HEK293 (cell line): ENCODE results near the gene CST1.
"Not testable (repeated sequence)": the region's sequence is repeated elsewhere in the genome, so short reads cannot be mapped to it uniquely, and the experiment has no call there.

Experiments
- CTCF ChIA-PET: fragments of 350-600 bp; formaldehyde crosslinking; extraction: SDS; loops from one replicate; lab custom pipeline; 2021; ENCODE audit warnings: antibody characterized with exemption; lab: Yijun Ruan, JAX
- POLR2A ChIA-PET: fragments of 300-600 bp; formaldehyde crosslinking; extraction: SDS; loops from one replicate; lab custom pipeline; 2020; ENCODE audit warnings: antibody characterized with exemption, inconsistent platforms; lab: Yijun Ruan, JAX
- H3K27ac ChIP-seq: fragments of 200-500 bp; sonication (Bioruptor generic); 2 replicates; pipeline ENCODE4 v1.5.1; 2014; ENCODE audit warnings: low read depth, low read length, control low read depth, inconsistent platforms; ENCODE audit errors: extremely low read depth
- H3K36me3 ChIP-seq, 2 experiments: fragments of 200-500 bp in 1 of 2; sonication (Bioruptor generic) in 1 of 2; 1 replicate in 1 of 2; 2 replicates in 1 of 2; pipeline ENCODE4 v1.5.1; 2014 to 2017; ENCODE audit warnings: inconsistent platforms in 2 of 2, low read length in 2 of 2; ENCODE audit not compliant: control insufficient read depth in 2 of 2, insufficient read depth in 1 of 2
- H3K4me1 ChIP-seq: fragments of 200-500 bp; sonication (Bioruptor generic); 2 replicates; pipeline ENCODE4 v1.5.1; 2014; ENCODE audit warnings: mild to moderate bottlenecking, low read length, inconsistent platforms; ENCODE audit not compliant: control insufficient read depth, insufficient read depth
- H3K4me3 ChIP-seq: 2 replicates; pipeline ENCODE4 v1.5.1; 2011; ENCODE audit warnings: low read depth, mild to moderate bottlenecking, control low read depth, low read length, moderate library complexity
- H3K9me3 ChIP-seq: fragments of 200-500 bp; sonication (Bioruptor generic); 2 replicates; pipeline ENCODE4 v1.5.1; 2014; ENCODE audit warnings: low read depth, low read length, inconsistent platforms; ENCODE audit not compliant: control insufficient read depth, insufficient read depth
- BCL11B ChIP-seq: fragments of 450-650 bp; formaldehyde crosslinking; IDR thresholded peaks from 2 replicates; pipeline ENCODE4 v1.5.1; 2016; ENCODE audit warnings: low read depth, missing biosample characterization, missing genetic modification characterization
- FEZF1 ChIP-seq: fragments of 450-650 bp; formaldehyde crosslinking; IDR thresholded peaks from 2 replicates; pipeline ENCODE4 v1.5.1; 2016; ENCODE audit warnings: missing biosample characterization, missing genetic modification characterization
- GLI4 ChIP-seq: fragments of 450-650 bp; formaldehyde crosslinking; IDR thresholded peaks from 2 replicates; pipeline ENCODE4 v1.5.1; 2016; ENCODE audit warnings: missing biosample characterization, missing genetic modification characterization
- KLF1 ChIP-seq: fragments of 450-650 bp; formaldehyde crosslinking; IDR thresholded peaks from 2 replicates; pipeline ENCODE4 v1.5.1; 2016; ENCODE audit warnings: missing biosample characterization, missing genetic modification characterization
- KLF10 ChIP-seq: fragments of 450-650 bp; IDR thresholded peaks from 2 replicates; pipeline ENCODE4 v1.5.1; 2018; ENCODE audit warnings: missing biosample characterization, mild to moderate bottlenecking, missing genetic modification characterization
- REPIN1 ChIP-seq: fragments of 450-650 bp; formaldehyde crosslinking; IDR thresholded peaks from 2 replicates; pipeline ENCODE4 v1.5.1; 2017; ENCODE audit warnings: missing biosample characterization, missing genetic modification characterization, low read depth
- TCF7L2 ChIP-seq: IDR thresholded peaks from 2 replicates; pipeline ENCODE4 v1.6.1; 2011; ENCODE audit warnings: low read depth, mild to moderate bottlenecking, inconsistent platforms, low read length, moderate library complexity, borderline replicate concordance
- TRIM28 ChIP-seq: IDR thresholded peaks from 2 replicates; pipeline ENCODE4 v1.6.1; 2011; ENCODE audit warnings: low read length, control low read depth, borderline replicate concordance
- ZBTB20 ChIP-seq: fragments of 450-650 bp; formaldehyde crosslinking; IDR thresholded peaks from 2 replicates; pipeline ENCODE4 v1.5.1; 2016; ENCODE audit warnings: missing biosample characterization, missing genetic modification characterization
- ZFP69B ChIP-seq: fragments of 450-650 bp; formaldehyde crosslinking; IDR thresholded peaks from 2 replicates; pipeline ENCODE4 v1.5.1; 2016; ENCODE audit warnings: missing biosample characterization, missing genetic modification characterization
- ZNF114 ChIP-seq: fragments of 450-650 bp; formaldehyde crosslinking; IDR thresholded peaks from 2 replicates; pipeline ENCODE4 v1.5.0; 2017; ENCODE audit warnings: missing biosample characterization, missing genetic modification characterization
- ZNF223 ChIP-seq: fragments of 450-650 bp; formaldehyde crosslinking; IDR thresholded peaks from 2 replicates; pipeline ENCODE4 v1.5.1; 2016; ENCODE audit warnings: missing biosample characterization, missing genetic modification characterization
- ZNF324 ChIP-seq: fragments of 450-650 bp; formaldehyde crosslinking; IDR thresholded peaks from 2 replicates; pipeline ENCODE4 v1.5.1; 2016; ENCODE audit warnings: missing biosample characterization, missing genetic modification characterization
- ZNF350 ChIP-seq: fragments of 450-650 bp; formaldehyde crosslinking; IDR thresholded peaks from 2 replicates; pipeline ENCODE4 v1.5.0; 2017; ENCODE audit warnings: missing biosample characterization, mild to moderate bottlenecking, missing genetic modification characterization
- ZNF37A ChIP-seq: fragments of 450-650 bp; IDR thresholded peaks from 2 replicates; pipeline ENCODE4 v1.5.1; 2018; ENCODE audit warnings: missing biosample characterization, missing genetic modification characterization
- ZNF404 ChIP-seq: fragments of 450-650 bp; formaldehyde crosslinking; IDR thresholded peaks from 2 replicates; pipeline ENCODE4 v1.5.1; 2017; ENCODE audit warnings: missing biosample characterization, missing genetic modification characterization
- ZNF433 ChIP-seq: fragments of 450-650 bp; formaldehyde crosslinking; IDR thresholded peaks from 2 replicates; pipeline ENCODE4 v1.5.1; 2016; ENCODE audit warnings: missing biosample characterization, missing genetic modification characterization, low read depth
- ZNF558 ChIP-seq: fragments of 450-650 bp; formaldehyde crosslinking; IDR thresholded peaks from 2 replicates; pipeline ENCODE4 v1.5.1; 2016; ENCODE audit warnings: missing biosample characterization, missing genetic modification characterization
- ZNF623 ChIP-seq: fragments of 450-650 bp; formaldehyde crosslinking; IDR thresholded peaks from 2 replicates; pipeline ENCODE4 v1.5.1; 2016; ENCODE audit warnings: missing biosample characterization, missing genetic modification characterization
- ZNF785 ChIP-seq: fragments of 450-650 bp; formaldehyde crosslinking; IDR thresholded peaks from 2 replicates; pipeline ENCODE4 v1.5.1; 2016; ENCODE audit warnings: missing biosample characterization, missing genetic modification characterization
- ZSCAN16 ChIP-seq: fragments of 450-650 bp; formaldehyde crosslinking; IDR thresholded peaks from 2 replicates; pipeline ENCODE4 v1.5.1; 2016; ENCODE audit warnings: missing biosample characterization, missing genetic modification characterization
- TF ChIP-seq, protein P1 (sequence below): fragments of 450-650 bp; formaldehyde crosslinking; IDR thresholded peaks from 2 replicates; pipeline ENCODE4 v1.5.1; 2016; ENCODE audit warnings: missing biosample characterization, missing genetic modification characterization

Gene CST1

DNA sequence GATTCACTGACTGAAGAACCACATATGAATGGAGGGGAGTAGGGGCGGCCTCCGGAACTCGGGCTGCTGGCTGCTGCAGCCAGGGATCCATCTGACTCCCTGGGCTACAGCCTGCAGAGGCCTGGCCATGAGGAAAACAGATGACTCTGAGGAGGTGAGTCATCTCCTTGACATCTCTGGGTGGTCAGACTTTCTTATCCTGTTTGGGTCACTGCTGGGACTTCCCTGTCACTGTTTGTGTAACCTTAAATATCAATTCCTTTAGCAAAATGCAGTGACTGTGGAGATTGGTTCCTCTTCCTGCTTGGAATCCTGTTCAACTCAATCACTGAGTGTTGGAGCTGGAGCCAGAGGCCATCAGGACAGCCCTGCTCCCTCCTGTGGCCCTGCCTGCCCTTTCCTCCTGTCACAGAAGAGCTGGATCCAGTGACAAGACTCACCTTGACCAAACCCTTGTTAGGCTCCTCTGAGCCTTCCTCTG, 4.4 kb upstream of the CST1 start:
- POLR2A ChIA-PET, H3K36me3 ChIP-seq, H3K4me3 ChIP-seq, H3K9me3 ChIP-seq, H3K27ac ChIP-seq, CTCF ChIA-PET, H3K4me1 ChIP-seq: not testable (repeated sequence)

DNA sequence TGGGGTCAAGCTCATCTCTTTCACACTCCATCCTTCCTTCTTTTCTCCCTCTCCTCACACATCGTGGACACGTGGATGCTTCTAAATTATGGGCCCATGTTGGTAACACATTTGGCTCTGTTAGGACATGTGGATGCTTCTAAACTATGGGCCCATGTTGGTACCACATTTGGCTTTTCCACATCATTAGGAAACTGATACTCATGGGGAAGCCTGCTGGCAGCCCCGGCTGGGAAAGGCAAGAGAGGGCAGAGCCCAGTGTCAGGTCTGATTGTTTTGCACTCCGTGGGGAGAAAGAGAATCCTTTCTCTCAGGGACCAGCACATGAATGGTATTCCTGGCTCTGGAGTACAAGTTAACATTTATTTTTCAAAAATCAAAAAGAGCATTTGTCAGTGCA, 4.0 kb upstream of the CST1 start:
- Histone ChIP-seq H3K27ac (no peak overlapping the region), H3K4me1 (no peaks in the 10 kb centered on the region), H3K9me3 (no peaks in the 10 kb centered on the region), H3K4me3 (no peak overlapping the region), H3K36me3 (no peaks in the 10 kb centered on the region)
- TF ChIP-seq ZNF623 (tag by site-specific recombination), result no peak
- TF ChIP-seq ZNF114, result no peak
- ChIA-PET POLR2A (no interaction called here), CTCF (interaction anchor here (0.6 kb wide), 1 partner anchor 1330 kb away, joined by 3 read pairs; no protein-coding TSS in a partner anchor)

DNA sequence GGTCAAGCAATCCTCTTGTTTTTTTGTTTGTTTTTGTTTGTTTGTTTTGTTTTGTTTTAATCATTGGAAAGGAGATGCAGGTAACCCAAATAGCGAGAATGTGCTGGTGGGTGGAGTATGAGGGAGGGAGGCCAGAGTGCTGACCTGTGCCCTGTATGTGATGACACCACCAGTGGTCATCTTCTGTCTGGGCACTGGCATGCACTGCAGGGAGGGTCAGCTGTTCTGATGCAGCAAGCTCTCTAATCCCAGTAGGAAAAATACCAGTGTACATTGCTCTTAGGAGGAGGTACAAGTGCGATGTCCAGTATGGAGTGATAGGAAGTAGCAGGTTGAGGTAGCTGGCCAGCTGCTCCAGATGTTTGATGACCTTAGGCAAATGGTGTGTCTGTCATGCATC, 2.9 kb upstream of the CST1 start:
- ChIA-PET CTCF (interaction anchor here (0.6 kb wide), 1 partner anchor 156 kb away, joined by 3 read pairs; no protein-coding TSS in a partner anchor), POLR2A (no interaction called here)
- TF ChIP-seq ZNF37A (tag by site-specific recombination) (no peak), ZNF404 (tag by site-specific recombination) (no peak), TCF7L2 (no peak), ZNF433 (tag by site-specific recombination) (no peak), ZNF558 (tag by site-specific recombination) (no peak), BCL11B (tag by site-specific recombination) (no peak), ZNF324 (tag by site-specific recombination) (no peak), KLF10 (tag by site-specific recombination) (no peak), ZBTB20 (no peak), FEZF1 (no peak)
- TF ChIP-seq, protein P1, sequence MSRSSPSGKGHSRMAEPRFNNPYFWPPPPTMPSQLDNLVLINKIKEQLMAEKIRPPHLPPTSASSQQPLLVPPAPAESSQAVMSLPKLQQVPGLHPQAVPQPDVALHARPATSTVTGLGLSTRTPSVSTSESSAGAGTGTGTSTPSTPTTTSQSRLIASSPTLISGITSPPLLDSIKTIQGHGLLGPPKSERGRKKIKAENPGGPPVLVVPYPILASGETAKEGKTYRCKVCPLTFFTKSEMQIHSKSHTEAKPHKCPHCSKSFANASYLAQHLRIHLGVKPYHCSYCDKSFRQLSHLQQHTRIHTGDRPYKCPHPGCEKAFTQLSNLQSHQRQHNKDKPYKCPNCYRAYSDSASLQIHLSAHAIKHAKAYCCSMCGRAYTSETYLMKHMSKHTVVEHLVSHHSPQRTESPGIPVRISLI (tag by site-specific recombination), result no peak
- Histone ChIP-seq H3K4me3 (no peak overlapping the region), H3K27ac (no peak overlapping the region), H3K4me1 (no peaks in the 10 kb centered on the region), H3K36me3 (no peaks in the 10 kb centered on the region), H3K9me3 (no peaks in the 10 kb centered on the region)

DNA sequence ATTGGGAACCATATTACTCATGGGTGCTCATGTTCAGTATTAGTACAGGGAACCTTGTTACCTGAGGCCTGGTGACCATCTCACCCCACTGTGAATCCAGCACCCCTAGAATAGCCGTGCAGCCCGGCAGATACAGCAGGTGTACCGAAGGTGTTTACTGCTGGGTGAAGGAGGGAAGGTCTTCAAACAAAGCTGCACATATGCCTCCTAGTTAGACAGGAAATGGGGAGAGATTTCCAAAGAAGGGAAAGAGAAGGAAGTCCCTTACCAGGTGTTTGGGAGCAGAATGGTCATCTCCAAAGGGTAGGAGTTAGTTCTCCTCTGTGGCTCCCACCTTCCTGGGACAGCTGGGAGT, 2.4 kb upstream of the CST1 start:
- Histone ChIP-seq H3K36me3 (no peaks in the 10 kb centered on the region), H3K4me1 (no peaks in the 10 kb centered on the region), H3K27ac (no peak overlapping the region), H3K4me3 (no peak overlapping the region), H3K9me3 (no peaks in the 10 kb centered on the region)
- no peak for TF ChIP-seq ZSCAN16
- TF ChIP-seq ZFP69B (tag by site-specific recombination), result no peak
- TF ChIP-seq ZNF785 (tag by site-specific recombination), result no peak
- TF ChIP-seq FEZF1, result no peak
- TF ChIP-seq TRIM28, result no peak
- TF ChIP-seq KLF1 (tag by site-specific recombination), result no peak
- TF ChIP-seq ZNF350 (tag by site-specific recombination), result no peak
- TF ChIP-seq GLI4 (tag by site-specific recombination), result no peak
- no peak for TF ChIP-seq BCL11B (tag by site-specific recombination)
- TF ChIP-seq ZNF223 (tag by site-specific recombination), result no peak
- no peak for TF ChIP-seq REPIN1 (tag by site-specific recombination)
- ChIA-PET CTCF (interaction anchor here (0.6 kb wide), 1 partner anchor 31 kb away, joined by 3 read pairs; no protein-coding TSS in a partner anchor), POLR2A (no interaction called here)
